Fibroblast of skin of back (primary cell): ENCODE results near the gene PTPRM.
A peak's percentile ranks its signal among the peaks of the same experiment; 100 is the strongest.
"Not testable (repeated sequence)": the region's sequence is repeated elsewhere in the genome, so short reads cannot be mapped to it uniquely, and the experiment has no call there.

Source experiments
- DNase-seq: peaks from one replicate; pipeline ENCODE4 v3.0.0-alpha.2; 2013

PTPRM gene

GRCh38 chr18:8411492-8411891 lies 844.4 kb downstream of the PTPRM start:
- DNase-seq: no peak

GRCh38 chr18:8412117-8412516 lies 845.0 kb downstream of the PTPRM start:
- no peak for DNase-seq

GRCh38 chr18:8413189-8413588 lies 846.1 kb downstream of the PTPRM start:
- no peak for DNase-seq

- no peak for DNase-seq
Measured at GRCh38 chr18:8413751-8414150, 846.6 kb downstream of the PTPRM start.

GRCh38 chr18:8416212-8417019 lies 849.3 kb downstream of the PTPRM start:
- peak; percentile 38 for DNase-seq

GRCh38 chr18:8422391-8422790 lies 855.3 kb downstream of the PTPRM start:
- no peak for DNase-seq

GRCh38 chr18:8423051-8423557 lies 856.0 kb downstream of the PTPRM start:
- peak; percentile 80 for DNase-seq

GRCh38 chr18:8424481-8424880 lies 857.4 kb downstream of the PTPRM start:
- DNase-seq: no peak

- peak; percentile 83 for DNase-seq
Measured at GRCh38 chr18:8424917-8425725, 858.0 kb downstream of the PTPRM start.

GRCh38 chr18:8426401-8426800 lies 859.3 kb downstream of the PTPRM start:
- DNase-seq: no peak

- DNase-seq: no peak
Measured at GRCh38 chr18:8427339-8427738, 860.2 kb downstream of the PTPRM start.

GRCh38 chr18:8428951-8429350 lies 861.8 kb downstream of the PTPRM start:
- no peak for DNase-seq

GRCh38 chr18:8431036-8431435 lies 863.9 kb downstream of the PTPRM start:
- no peak for DNase-seq

- no peak for DNase-seq
Measured at GRCh38 chr18:8433323-8433722, 866.2 kb downstream of the PTPRM start.

- DNase-seq: no peak
Measured at GRCh38 chr18:8433771-8434170, 866.7 kb downstream of the PTPRM start.

GRCh38 chr18:8435376-8435775 lies 868.3 kb downstream of the PTPRM start:
- no peak for DNase-seq

- DNase-seq: no peak
Measured at GRCh38 chr18:8439055-8439454, 871.9 kb downstream of the PTPRM start.

- no peak for DNase-seq
Measured at GRCh38 chr18:8443505-8443904, 876.4 kb downstream of the PTPRM start.

- not testable (repeated sequence) for DNase-seq
Measured at GRCh38 chr18:8446936-8447335, 879.8 kb downstream of the PTPRM start.

- DNase-seq: no peak
Measured at GRCh38 chr18:8448130-8448529, 881.0 kb downstream of the PTPRM start.

- DNase-seq: peak; percentile 13
Measured at GRCh38 chr18:8450013-8450412, 882.9 kb downstream of the PTPRM start.

GRCh38 chr18:8450898-8451665 lies 884.0 kb downstream of the PTPRM start:
- no peak for DNase-seq

GRCh38 chr18:8453528-8453927 lies 886.4 kb downstream of the PTPRM start:
- DNase-seq: no peak
